ENCODE data around the gene RAMP1.

GRCh38 chr2:237961637-237962036 lies 102.2 kb downstream of the RAMP1 start:
- TF ChIP-seq CTCF (IDR thresholded peaks at IDR 0.05), result no peak
- no peak for TF ChIP-seq POLR2A (IDR thresholded peaks at IDR 0.05)
- TF ChIP-seq EP300 (IDR thresholded peaks at IDR 0.05), result no peak
- no peak for TF ChIP-seq POLR2AphosphoS5 (IDR thresholded peaks at IDR 0.05)

All from suprapubic skin (tissue), 4 donors.